CD4-positive, alpha-beta T cell treated with Interleukin-12 subunit alpha and Interleukin-12 subunit beta, for 1 hour (primary cell): ENCODE measurements around the gene LDB3.

Experiments used
- DNase-seq: peaks from one replicate; pipeline ENCODE4 v3.0.0-alpha.2; 2020

The LDB3 gene

GRCh38 chr10:86773498-86773897 is 105.2 kb downstream of the LDB3 start:
- DNase-seq: no peak

GRCh38 chr10:86775056-86775869 is 107.0 kb downstream of the LDB3 start:
- DNase-seq: no peak

- no peak for DNase-seq
Observed at GRCh38 chr10:86775870-86776180, 107.5 kb downstream of the LDB3 start.

- DNase-seq: no peak
Observed at GRCh38 chr10:86779220-86780017, 111.1 kb downstream of the LDB3 start.

- DNase-seq: no peak
Observed at GRCh38 chr10:86782701-86783418, 114.5 kb downstream of the LDB3 start.

- no peak for DNase-seq
Observed at GRCh38 chr10:86785037-86785436, 116.7 kb downstream of the LDB3 start.
